Measurements from ENCODE around the gene QKI.

DNA sequence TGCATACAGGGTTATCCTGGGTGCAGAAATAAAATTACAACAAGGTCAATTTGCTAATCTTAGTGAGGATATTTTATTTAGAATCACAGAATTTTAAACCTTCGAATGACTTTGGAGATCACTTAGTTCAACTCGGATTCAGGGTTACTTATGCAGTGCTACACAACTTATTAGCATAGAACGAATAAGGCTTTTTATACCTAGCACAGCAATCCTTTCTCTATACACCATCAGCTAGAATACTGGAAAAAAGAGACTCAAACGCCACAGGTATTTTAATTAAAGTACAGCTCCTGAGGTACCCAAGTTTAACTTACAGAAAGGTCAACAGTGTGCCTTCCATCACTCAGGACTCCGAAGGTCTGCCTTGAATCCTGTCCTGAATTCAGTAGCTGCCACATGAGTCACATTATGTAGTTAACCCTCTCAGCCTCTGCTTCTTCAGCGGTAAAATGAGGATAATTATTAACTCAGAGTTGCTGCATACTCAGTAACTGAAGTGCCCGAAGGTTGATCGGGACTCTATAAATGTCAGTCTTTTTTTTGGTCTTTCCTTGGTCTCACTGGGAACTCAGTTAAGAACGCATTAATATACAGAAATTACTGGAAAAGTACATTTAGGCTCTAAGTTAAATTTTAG is 6.0 kb upstream of the QKI start:
- TF ChIP-seq, protein P1, sequence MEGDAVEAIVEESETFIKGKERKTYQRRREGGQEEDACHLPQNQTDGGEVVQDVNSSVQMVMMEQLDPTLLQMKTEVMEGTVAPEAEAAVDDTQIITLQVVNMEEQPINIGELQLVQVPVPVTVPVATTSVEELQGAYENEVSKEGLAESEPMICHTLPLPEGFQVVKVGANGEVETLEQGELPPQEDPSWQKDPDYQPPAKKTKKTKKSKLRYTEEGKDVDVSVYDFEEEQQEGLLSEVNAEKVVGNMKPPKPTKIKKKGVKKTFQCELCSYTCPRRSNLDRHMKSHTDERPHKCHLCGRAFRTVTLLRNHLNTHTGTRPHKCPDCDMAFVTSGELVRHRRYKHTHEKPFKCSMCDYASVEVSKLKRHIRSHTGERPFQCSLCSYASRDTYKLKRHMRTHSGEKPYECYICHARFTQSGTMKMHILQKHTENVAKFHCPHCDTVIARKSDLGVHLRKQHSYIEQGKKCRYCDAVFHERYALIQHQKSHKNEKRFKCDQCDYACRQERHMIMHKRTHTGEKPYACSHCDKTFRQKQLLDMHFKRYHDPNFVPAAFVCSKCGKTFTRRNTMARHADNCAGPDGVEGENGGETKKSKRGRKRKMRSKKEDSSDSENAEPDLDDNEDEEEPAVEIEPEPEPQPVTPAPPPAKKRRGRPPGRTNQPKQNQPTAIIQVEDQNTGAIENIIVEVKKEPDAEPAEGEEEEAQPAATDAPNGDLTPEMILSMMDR (IDR thresholded peaks at IDR 0.05): no peak
- no peak for TF ChIP-seq POLR2A (IDR thresholded peaks at IDR 0.05)
